ENCODE data around the gene CHRNA1. TPM values are rescaled to one million over a fixed set of nuclear protein-coding genes. Genes with fewer than 3 reads are reported as not detected.

Gene CHRNA1
- total RNA-seq, 2 donors from 2014 or later: 1.1 to 2.7 TPM

- H3K27ac ChIP-seq: no peak overlapping the region
- no peaks in the 10 kb centered on the region for H3K36me3 ChIP-seq
- DNase-seq: no peak
- intact Hi-C loops (cut with DNase I): no loop called here
- no peak overlapping the region for H3K9ac ChIP-seq (ENCODE audit: low read depth in 2 of 2, low read length in 2 of 2)
- H3K27me3 ChIP-seq: no peaks in the 10 kb centered on the region
- TF ChIP-seq, protein P1, sequence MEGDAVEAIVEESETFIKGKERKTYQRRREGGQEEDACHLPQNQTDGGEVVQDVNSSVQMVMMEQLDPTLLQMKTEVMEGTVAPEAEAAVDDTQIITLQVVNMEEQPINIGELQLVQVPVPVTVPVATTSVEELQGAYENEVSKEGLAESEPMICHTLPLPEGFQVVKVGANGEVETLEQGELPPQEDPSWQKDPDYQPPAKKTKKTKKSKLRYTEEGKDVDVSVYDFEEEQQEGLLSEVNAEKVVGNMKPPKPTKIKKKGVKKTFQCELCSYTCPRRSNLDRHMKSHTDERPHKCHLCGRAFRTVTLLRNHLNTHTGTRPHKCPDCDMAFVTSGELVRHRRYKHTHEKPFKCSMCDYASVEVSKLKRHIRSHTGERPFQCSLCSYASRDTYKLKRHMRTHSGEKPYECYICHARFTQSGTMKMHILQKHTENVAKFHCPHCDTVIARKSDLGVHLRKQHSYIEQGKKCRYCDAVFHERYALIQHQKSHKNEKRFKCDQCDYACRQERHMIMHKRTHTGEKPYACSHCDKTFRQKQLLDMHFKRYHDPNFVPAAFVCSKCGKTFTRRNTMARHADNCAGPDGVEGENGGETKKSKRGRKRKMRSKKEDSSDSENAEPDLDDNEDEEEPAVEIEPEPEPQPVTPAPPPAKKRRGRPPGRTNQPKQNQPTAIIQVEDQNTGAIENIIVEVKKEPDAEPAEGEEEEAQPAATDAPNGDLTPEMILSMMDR (IDR thresholded peaks at IDR 0.05): no peak
- no peaks in the 10 kb centered on the region for H3K4me1 ChIP-seq
- H3K9me3 ChIP-seq: no peaks in the 10 kb centered on the region
- H3K4me3 ChIP-seq: no peak overlapping the region
Measured at GRCh38 chr2:174781996-174782395, 17.7 kb upstream of the CHRNA1 start.

DNA sequence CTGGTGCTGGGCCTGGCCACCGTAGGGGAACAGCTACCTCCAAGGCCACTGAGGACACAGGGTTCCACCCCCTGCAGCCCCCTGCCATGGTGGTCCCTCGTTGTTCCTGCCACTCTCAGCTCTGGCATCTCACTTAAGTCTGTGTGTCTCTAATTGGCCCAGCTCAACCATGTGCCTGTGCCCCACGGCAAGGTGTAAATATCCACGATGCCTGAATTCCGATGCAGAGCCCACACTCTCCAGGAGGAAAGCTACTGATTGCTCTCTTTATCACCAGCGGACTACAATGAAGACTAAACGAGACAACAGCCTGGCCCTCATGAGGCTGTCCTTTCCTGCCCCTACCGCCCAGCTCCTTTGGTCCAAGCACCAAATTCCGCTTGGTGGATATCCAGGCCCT, 17.0 kb upstream of the CHRNA1 start:
- intact Hi-C loops (cut with DNase I): no loop called here
- Histone ChIP-seq H3K4me1 (no peaks in the 10 kb centered on the region), H3K9me3 (no peaks in the 10 kb centered on the region), H3K4me3 (no peak overlapping the region), H3K36me3 (no peaks in the 10 kb centered on the region), H3K27me3 (no peaks in the 10 kb centered on the region), H3K9ac (ENCODE audit: low read depth in 2 of 2, low read length in 2 of 2) (no peak overlapping the region), H3K27ac (no peak overlapping the region)
- TF ChIP-seq, protein P1 (IDR thresholded peaks at IDR 0.05): no peak
- no peak for DNase-seq

DNA sequence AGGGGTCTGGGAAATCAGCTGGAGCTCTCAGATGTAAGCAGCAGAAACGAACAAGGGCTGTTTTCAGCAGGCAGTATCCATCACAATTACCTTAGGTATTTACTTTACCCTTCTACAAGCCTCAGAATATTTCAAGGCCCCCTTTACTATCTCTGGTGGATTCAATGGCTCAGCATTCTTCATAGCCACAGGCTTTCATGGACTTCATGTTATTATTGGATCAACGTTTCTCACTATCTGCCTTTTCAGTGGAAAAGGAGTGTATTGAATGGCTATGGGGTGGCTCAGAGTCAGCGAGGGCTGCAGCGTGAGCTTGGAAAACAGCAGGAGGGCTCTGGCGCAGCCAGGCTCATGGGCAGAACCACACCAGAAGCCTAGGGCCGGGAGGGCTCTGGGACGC, 16.6 kb upstream of the CHRNA1 start:
- intact Hi-C loops (cut with DNase I): no loop called here
- H3K36me3 ChIP-seq: no peaks in the 10 kb centered on the region

GRCh38 chr2:174780191-174780840, 16.0 kb upstream of the CHRNA1 start:
- intact Hi-C loops (cut with DNase I): no loop called here
- DNase-seq: no peak
- Histone ChIP-seq H3K27me3 (no peaks in the 10 kb centered on the region), H3K9me3 (no peaks in the 10 kb centered on the region), H3K36me3 (no peaks in the 10 kb centered on the region), H3K4me3 (no peak overlapping the region), H3K27ac (no peak overlapping the region), H3K9ac (ENCODE audit: low read depth in 2 of 2, low read length in 2 of 2) (no peak overlapping the region), H3K4me1 (no peaks in the 10 kb centered on the region)
- TF ChIP-seq, protein P1 (IDR thresholded peaks at IDR 0.05): no peak

More for the DNA sequence above, 16.6 kb upstream of the CHRNA1 start:
- TF ChIP-seq, protein P1 (IDR thresholded peaks at IDR 0.05): no peak
- H3K4me3 ChIP-seq: no peak overlapping the region
- no peak overlapping the region for H3K9ac ChIP-seq (ENCODE audit: low read depth in 2 of 2, low read length in 2 of 2)
- no peak overlapping the region for H3K27ac ChIP-seq
- H3K4me1 ChIP-seq: no peaks in the 10 kb centered on the region
- no peaks in the 10 kb centered on the region for H3K9me3 ChIP-seq
- no peaks in the 10 kb centered on the region for H3K27me3 ChIP-seq
- no peak for DNase-seq

GRCh38 chr2:174779361-174779928, 15.2 kb upstream of the CHRNA1 start:
- Histone ChIP-seq H3K9ac (ENCODE audit: low read depth in 2 of 2, low read length in 2 of 2) (no peak overlapping the region), H3K9me3 (no peaks in the 10 kb centered on the region), H3K4me1 (no peaks in the 10 kb centered on the region), H3K4me3 (no peak overlapping the region), H3K27me3 (no peaks in the 10 kb centered on the region), H3K36me3 (no peaks in the 10 kb centered on the region), H3K27ac (no peak overlapping the region)
- intact Hi-C loops (cut with DNase I): no loop called here
- TF ChIP-seq, protein P1 (IDR thresholded peaks at IDR 0.05): no peak
- DNase-seq: no peak
